NCI-H226 (cell line): Measurements from ENCODE around the gene BHLHA15.

Experiments used
- DNase-seq: peaks from one replicate; pipeline ENCODE4 v3.0.0-alpha.2; 2015

Gene BHLHA15

GRCh38 chr7:98189559-98189958 is 21.7 kb upstream of the BHLHA15 start:
- no peak for DNase-seq

DNA sequence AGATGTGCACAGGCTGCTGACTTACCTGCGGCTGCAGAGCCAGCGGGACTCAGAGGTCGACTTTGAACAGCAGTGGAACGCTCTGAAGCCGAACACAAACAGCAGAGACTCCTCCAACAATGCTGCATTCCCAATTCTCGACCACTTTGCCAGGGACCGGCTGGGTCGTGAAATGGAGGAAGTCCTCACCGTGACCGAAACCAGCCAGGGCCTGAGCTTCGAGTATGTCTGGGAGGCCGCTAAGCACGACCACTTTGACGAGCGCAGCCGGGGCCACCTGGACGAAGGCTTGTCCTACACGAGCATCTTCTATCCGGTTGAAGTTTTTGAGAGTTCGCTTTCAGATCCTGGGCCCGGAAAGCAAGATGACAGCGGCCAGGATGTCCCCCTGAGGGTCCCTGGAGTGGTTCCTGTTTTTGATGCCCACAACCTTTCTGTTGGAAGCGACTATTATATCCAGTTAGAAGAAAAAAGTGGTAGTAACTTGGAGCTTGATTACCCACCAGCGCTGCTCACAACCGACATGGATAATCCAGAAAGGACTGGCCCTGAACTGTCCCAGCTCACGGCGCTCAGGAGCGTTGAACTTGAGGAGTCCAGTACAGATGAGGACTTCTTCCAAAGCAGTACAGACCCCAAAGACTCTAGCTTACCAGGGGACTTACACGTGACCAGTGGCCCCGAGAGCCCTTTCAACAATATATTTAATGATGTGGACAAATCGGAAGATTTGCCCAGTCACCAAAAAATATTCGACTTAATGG is 19.4 kb upstream of the BHLHA15 start:
- no peak for DNase-seq

DNA sequence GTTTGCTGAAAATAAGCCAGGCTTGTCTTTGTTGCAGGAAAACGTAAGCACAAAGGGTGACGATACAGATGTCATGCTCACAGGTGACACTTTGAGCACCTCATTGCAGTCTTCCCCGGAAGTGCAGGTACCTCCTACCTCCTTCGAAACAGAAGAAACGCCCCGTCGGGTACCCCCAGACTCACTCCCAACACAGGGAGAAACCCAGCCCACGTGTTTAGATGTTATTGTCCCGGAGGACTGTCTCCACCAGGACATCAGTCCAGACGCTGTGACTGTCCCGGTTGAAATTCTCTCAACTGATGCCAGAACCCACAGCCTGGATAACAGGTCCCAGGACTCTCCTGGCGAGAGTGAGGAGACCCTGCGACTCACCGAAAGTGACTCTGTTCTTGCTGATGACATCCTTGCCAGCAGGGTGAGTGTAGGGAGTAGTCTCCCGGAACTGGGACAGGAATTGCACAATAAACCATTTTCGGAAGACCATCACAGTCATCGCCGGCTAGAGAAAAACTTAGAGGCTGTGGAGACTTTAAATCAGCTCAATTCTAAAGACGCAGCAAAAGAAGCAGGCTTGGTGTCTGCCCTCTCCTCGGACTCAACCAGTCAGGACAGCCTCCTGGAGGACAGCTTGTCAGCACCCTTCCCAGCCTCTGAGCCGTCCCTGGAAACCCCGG is 18.3 kb upstream of the BHLHA15 start:
- DNase-seq = no peak

GRCh38 chr7:98193474-98194180 is 17.6 kb upstream of the BHLHA15 start:
- DNase-seq = no peak

GRCh38 chr7:98194186-98194585 is 17.1 kb upstream of the BHLHA15 start:
- DNase-seq = no peak

- no peak for DNase-seq
Measured at GRCh38 chr7:98194672-98195457, 16.4 kb upstream of the BHLHA15 start.

DNA sequence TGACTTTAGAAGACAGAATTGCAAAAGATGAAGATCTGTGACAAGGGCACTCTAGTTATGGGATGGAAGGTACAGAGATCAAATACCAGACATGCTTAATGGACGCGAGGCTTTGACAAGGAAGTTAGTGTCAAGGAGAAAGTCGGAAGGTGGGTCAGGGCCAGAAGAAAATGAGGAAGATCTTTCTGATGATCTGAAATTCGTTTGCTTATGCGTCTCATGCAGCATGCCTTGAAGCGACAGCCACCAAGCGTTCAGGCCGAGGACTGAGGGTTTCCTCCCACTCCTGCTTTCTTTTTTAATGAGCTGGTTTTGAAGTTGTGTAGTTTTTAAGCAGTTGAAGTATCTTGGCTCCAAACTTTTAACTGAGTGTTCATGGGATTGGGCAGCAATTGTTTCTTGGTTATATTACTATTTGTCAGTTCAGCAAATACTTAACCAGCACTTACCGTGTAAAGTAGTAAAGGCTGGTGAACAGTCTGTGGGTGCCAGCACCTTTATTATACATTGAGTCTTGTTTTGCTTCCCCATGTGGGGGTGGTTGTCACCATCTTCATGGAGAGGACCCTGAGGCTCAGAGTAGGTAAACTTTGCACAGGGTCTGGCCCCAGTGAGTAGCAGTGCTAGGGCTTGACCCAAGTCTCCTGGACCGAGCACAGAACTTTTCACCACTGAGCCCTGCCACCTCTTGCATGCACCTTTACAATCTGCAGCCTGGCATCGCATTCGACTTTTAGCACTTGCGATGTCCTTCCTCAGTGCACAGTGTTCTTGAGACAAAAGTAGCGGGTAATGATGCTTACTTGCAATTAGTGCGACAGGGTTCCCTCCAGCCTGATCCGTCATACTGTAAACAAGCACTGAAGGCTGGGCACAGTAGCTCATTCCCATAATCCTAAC is 14.3 kb upstream of the BHLHA15 start:
- DNase-seq = no peak

GRCh38 chr7:98199131-98199530 is 12.1 kb upstream of the BHLHA15 start:
- DNase-seq = no peak

- no peak for DNase-seq
Measured at GRCh38 chr7:98200364-98200763, 10.9 kb upstream of the BHLHA15 start.

- no peak for DNase-seq
Measured at GRCh38 chr7:98202367-98203195, 8.7 kb upstream of the BHLHA15 start.

GRCh38 chr7:98203261-98203963 is 7.8 kb upstream of the BHLHA15 start:
- no peak for DNase-seq

- DNase-seq = no peak
Measured at GRCh38 chr7:98203964-98204605, 7.2 kb upstream of the BHLHA15 start.

DNA sequence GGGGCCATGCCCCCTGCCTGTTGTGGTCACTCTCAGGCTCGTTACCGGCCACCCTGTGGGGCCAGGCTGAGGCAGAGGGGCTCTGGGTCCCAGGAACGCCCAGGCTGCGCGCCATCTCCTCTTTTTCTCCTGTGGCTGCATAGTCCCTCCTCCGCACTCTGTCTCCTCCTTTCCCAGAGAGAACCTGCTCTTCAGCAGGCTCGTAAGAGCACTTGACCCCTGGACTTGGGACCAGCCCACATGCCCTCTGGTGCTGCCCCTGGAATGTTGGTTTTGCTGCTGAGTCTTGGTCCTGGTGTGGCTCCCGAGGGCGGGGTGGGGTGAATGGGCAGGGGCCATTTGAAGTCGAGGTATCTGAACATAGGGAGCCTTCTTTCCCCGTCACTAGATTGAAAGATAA is 6.6 kb upstream of the BHLHA15 start:
- no peak for DNase-seq

DNA sequence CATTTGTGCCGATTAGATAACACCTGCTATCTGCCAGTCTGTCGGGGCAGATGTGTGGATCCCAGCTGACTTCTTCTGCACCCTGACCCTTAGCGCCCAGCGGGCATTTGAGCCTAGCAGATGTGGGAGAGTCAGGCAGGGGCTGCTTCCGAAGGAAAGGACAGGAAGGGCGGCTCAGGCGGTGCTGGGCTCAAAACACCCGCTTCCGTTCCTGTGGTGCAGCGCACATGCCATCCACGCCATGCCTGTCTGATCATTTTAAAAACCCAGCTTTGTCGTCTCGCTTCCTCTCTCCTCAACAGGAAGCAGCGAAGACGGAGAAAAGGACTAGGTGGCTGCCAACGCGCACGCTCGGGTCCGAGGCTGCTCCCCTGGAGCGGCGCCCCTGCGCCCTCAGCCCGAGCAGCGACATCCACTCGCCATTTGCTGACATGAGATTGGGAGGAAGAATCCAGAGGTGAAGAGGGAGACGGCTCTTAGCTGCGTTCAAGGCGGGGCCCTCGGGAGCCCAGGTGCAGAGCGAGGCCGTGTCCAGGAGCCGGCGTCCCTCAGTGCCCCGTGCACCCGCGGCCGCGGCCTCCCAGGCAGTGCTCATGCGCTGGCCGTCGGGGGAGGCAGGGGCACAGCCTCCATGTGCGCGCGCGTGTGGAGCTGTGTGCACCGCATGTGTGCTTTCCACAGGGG is 5.9 kb upstream of the BHLHA15 start:
- DNase-seq = no peak

- no peak for DNase-seq
Measured at GRCh38 chr7:98206451-98207330, 4.5 kb upstream of the BHLHA15 start.

- DNase-seq = no peak
Measured at GRCh38 chr7:98209166-98209920, 1.9 kb upstream of the BHLHA15 start.

DNA sequence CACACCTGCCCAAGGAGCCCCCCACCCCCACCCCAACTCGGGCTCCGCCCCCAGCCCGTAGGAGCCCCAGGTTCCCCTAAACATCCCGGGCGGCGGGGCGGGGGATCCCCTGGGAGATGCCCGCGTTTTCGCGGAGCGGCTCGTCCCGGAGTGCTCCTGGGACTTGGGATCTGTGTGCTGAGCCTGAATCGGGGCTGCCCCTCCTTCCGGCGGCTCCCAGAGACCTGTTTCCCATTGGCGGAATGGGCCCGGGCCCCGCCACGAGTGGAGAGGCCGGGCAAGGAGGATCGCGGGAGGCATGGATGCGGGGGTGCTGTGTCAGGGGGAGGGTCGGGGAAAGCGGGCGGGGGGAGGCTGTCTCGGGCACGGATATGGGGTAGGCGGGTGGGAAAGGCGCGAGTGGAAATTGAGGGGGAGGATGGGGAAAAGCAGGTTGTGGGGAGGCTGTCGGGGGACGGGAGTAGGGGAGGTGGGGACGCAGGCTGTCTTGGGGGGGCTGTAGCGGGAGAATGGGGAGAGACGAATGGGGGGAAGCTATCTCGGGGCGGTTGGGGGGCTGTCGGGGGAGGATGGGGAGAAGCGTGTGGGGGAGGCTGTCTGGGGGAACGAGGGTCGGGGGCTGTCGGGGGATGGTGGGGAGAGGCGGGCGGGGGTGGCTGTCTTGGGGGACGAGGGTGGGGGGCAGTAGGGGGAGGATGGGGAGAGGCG is 572 bp upstream of the BHLHA15 start:
- DNase-seq = no peak
